GM06990 (cell line): Measurements from ENCODE around the gene HPS6.
A peak's percentile ranks its signal among the peaks of the same experiment; 100 is the strongest.
"Not testable (repeated sequence)": the region's sequence is repeated elsewhere in the genome, so short reads cannot be mapped to it uniquely, and the experiment has no call there.

Experiments used
- DNase-seq: peaks from one replicate; pipeline ENCODE4 v3.0.0-alpha.2; 2011; ENCODE audit not compliant: insufficient read length; ENCODE audit errors: extremely low read depth
- H3K27me3 ChIP-seq: replicated peaks from 2 replicates; pipeline ENCODE4 v1.6.0; 2011; ENCODE audit warnings: low read length; ENCODE audit not compliant: control insufficient read depth, insufficient read depth
- H3K36me3 ChIP-seq: 2 replicates; pipeline ENCODE4 v1.5.1; 2011; ENCODE audit warnings: low read length; ENCODE audit not compliant: control insufficient read depth, insufficient read depth
- H3K4me3 ChIP-seq: replicated peaks from 2 replicates; pipeline ENCODE4 v1.5.1; 2011; ENCODE audit warnings: low read depth, mild to moderate bottlenecking, control low read depth, low read length
- CTCF ChIP-seq: IDR thresholded peaks from 2 replicates; pipeline ENCODE4 v1.5.1; 2011; ENCODE audit warnings: low read length, control low read depth, mild to moderate bottlenecking, inconsistent platforms; ENCODE audit not compliant: insufficient read depth, poor library complexity, severe bottlenecking

The HPS6 gene

GRCh38 chr10:102046095-102046494 lies 19.1 kb upstream of the HPS6 start:
- DNase-seq = no peak
- no peak overlapping the region for H3K4me3 ChIP-seq
- no peaks in the 10 kb centered on the region for H3K36me3 ChIP-seq
- no peaks in the 10 kb centered on the region for H3K27me3 ChIP-seq
- no peak for TF ChIP-seq CTCF

- DNase-seq, H3K36me3 ChIP-seq, H3K27me3 ChIP-seq: not testable (repeated sequence)
- H3K4me3 ChIP-seq = peak overlapping the region; percentile 96
These were observed 10.1 kb upstream of the HPS6 start for GRCh38 chr10:102054881-102055646.

- Histone ChIP-seq H3K27me3 (no peaks in the 10 kb centered on the region), H3K4me3 (peak within 1 kb of the TSS; percentile 96), H3K36me3 (no peaks in the 10 kb centered on the region)
- TF ChIP-seq CTCF = no peak
- DNase-seq = peak; percentile 94
These were observed 9.3 kb upstream of the HPS6 start, which contains the start of gene ARMH3 for GRCh38 chr10:102055647-102056419. TSS of gene ARMH3 (minus strand) at chr10:102056173. CDS start at chr10:102040114, 16,059 bp downstream.

GRCh38 chr10:102059987-102060386 lies 5.2 kb upstream of the HPS6 start:
- no peak overlapping the region for H3K4me3 ChIP-seq
- H3K36me3 ChIP-seq = no peaks in the 10 kb centered on the region
- DNase-seq = no peak
- no peaks in the 10 kb centered on the region for H3K27me3 ChIP-seq
- TF ChIP-seq CTCF = no peak

- peaks cover 12% of the 10 kb centered on the region for H3K36me3 ChIP-seq
- H3K27me3 ChIP-seq = no peaks in the 10 kb centered on the region
- DNase-seq = no peak
- H3K4me3 ChIP-seq = peak overlapping the region; percentile 72
- no peak for TF ChIP-seq CTCF
These were observed 664 bp upstream of the HPS6 start for GRCh38 chr10:102064503-102064867.
